C4-2B (cell line): ENCODE results near the gene LGR6.

ENCODE experiments used
- H3K27ac ChIP-seq: fragments of 450-650 bp; 2 replicates; pipeline ENCODE4 v1.5.1; 2017
- CTCF ChIP-seq: fragments of 450-650 bp; conservative IDR thresholded peaks from 2 replicates; pipeline ENCODE4 v1.5.1; 2017; ENCODE audit warnings: mild to moderate bottlenecking
- ZFX ChIP-seq: fragments of 450-650 bp; IDR thresholded peaks from 2 replicates; pipeline ENCODE4 v1.6.1; 2017

Gene LGR6

DNA sequence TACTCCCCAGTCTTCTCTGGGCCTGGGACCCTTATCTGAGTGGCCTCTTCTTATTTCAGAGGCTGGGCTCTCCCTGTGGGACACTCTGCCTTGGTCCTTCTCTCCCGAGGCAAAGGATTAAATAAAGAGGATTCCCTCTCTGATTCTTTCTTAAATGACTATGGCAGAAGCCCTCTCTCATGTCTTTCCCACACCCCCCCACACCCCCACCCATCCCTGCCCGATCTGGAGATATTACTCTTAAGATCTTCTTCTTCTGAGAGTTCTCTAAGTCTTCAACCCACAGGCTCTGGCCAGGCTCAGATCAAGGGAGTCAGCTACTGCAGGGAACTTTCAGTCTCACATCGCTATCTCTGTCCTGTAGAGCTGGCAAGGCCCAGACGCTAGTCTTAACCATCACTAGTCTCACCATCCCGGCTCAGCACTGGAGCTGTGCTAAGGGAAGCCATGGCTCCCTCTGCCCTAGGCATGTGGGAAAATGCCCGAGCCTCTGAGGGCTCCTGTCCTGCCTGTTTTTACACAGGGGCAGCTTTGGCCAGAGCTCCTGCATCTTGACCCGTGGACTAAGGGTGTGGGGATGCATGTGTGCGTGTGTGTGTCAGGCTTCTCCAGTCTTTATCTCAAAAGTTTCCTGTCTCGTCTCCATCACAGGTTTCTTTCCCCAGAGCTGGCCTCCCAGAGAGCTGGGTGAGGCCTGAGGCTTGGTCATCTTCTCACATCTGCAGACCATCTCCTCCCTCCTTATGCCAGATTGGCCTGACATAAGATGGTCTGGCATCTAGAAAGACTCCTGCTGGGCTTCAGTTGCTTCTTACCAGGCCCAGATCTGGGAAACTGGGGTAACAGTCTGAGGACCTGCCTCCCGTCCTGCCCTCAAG, 36.7 kb downstream of the LGR6 start:
- TF ChIP-seq ZFX (no peak), CTCF (no peak)
- H3K27ac ChIP-seq = no peak overlapping the region

GRCh38 chr1:202230939-202231645, 37.5 kb downstream of the LGR6 start:
- no peak overlapping the region for H3K27ac ChIP-seq
- TF ChIP-seq ZFX = no peak
- TF ChIP-seq CTCF = no peak

DNA sequence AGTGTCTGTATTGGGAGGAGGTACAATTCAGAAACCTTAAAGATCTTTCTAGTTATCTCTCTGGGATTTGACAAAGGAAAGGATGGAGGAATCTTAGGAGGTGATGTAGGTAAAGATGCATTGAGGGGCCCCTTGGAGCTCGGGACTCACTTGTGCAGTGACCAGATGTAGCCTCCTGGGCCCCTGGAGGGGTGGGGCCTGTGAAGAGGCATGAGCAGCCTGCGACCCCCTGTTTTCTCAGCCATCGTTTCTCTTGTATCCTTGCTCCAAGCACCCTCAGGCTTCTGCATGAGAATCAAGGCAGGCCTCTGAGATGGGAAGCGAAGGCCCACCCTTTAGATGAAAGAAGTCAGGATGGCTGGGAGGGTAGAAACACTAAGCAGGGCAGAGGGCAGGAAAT, 39.6 kb downstream of the LGR6 start:
- H3K27ac ChIP-seq = no peak overlapping the region
- TF ChIP-seq ZFX (no peak), CTCF (no peak)

- TF ChIP-seq CTCF (no peak), ZFX (no peak)
- no peak overlapping the region for H3K27ac ChIP-seq
These were observed 40.2 kb downstream of the LGR6 start for GRCh38 chr1:202233804-202234203.

DNA sequence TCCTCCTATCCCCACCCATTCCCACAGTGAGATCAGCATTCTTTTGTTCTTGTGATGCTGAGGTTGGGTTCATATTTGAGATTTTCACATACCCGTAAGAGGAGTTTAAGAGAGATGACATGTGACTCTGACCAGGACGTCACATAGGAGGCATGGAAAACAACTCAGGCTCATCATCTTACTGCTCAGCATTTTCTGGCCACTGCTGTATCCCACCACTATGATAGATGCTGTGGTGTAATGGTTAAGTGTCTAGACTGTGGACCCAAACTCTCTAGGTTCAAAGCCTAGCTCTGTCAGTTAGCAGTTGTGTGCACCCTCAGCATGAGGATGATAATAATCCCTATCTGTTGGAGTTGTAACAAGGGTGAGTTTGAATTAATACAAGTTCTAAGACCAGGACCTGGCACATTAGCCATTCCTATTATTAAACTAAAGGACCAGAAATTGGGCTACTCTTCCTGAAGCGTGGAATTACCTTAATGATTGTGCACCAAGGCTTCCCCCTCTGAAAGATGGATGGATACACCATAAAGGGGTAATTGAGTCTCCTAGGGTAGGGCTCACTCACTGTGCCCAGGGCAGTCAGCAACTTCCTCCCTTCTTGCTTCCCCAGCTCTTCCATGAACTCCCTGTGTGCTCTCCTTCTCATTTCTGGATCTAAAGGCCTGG, 40.9 kb downstream of the LGR6 start:
- H3K27ac ChIP-seq = no peak overlapping the region

DNA sequence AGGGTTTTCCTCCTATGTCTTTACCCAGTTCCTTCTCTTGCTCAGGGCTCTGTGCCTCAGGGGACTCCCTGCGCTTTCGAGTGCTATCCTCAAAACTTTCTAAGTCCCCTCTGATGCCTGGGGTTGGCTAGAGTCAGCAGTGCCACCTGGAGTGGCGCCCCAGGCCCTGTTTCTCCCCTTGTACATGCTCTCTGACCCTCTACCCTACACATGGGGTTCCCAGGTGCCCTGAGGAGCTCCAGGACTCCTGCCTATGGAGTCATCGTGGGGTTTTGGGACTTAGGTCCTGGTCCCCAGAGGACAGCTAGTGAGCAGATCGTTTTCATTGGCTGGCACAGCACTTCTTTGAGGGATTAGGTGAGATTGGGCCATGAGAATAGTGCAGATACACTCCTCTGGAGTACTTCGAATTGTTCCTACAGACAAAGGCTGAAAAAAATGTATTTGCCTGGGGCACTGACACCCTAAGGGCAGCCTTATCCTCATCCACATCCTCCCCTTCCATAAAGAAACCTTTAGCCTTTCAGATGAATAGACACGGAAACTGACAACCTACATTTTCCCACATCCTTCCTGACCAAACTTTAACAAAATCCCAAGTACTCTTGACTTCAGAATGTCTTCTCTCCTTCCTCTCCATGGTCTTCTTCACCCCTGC, 41.5 kb downstream of the LGR6 start:
- no peak for TF ChIP-seq CTCF
- TF ChIP-seq ZFX = no peak
- no peak overlapping the region for H3K27ac ChIP-seq

More for the DNA sequence above, 40.9 kb downstream of the LGR6 start:
- TF ChIP-seq ZFX = no peak
- no peak for TF ChIP-seq CTCF
